ENCODE measurements around the gene ENSA.

ENSA gene

DNA sequence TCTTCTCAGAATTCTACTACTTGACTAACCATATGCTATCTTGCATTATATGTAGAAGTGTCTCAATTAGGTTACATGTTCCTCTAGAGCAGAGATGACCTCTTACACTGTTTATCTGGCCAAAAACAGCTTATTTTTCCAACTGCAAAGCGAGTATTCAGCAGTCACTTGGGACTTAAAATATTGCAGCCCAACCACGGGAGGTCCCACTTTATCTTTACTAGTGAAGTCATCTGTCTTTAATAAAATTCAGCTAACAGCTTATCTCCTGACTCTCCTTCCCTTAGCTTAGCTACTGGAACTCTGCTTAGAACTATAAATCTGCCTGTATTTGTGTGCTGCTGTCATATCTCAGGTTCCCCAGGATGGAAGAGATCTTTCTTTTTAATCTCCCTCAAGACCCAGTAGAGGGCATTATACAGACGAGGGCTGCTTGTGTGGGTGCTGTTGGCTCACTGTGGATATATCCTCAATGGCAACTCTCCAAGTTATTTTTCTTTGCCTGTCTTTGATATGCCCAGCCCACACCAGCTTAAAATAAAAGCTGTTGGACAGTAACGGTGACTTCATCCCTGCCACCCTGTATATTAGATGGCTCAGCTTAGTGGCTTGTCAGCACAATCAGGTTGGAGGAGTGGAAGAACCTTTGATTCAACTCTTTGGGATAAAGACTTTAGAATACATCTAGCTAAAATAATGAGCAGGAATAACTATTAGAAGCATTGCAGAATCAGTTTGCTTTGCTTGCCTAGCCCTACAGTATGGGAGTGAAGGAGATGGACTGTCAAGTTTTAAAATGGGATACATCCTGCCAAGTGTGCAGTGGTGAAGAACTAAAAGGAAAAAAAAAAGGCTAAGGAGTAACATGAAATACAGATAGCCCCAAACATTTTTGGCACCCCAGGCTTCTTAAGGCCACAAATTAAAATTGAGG, 9.6 kb downstream of the ENSA start:
- no peaks in the 10 kb centered on the region for H3K27me3 ChIP-seq (ENCODE audit: insufficient read depth, low read length, poor library complexity, severe bottlenecking)
- H3K79me2 ChIP-seq (ENCODE audit: insufficient read depth, low read length), result no peaks in the 10 kb centered on the region
- no peak overlapping the region for H3K4me2 ChIP-seq (ENCODE audit: low read depth, low read length, poor library complexity, severe bottlenecking)
- H3K4me3 ChIP-seq (ENCODE audit: low read length, poor library complexity, severe bottlenecking), result no peak overlapping the region
- H3K36me3 ChIP-seq (ENCODE audit: insufficient read depth, low read length), result peaks cover 32% of the 10 kb centered on the region; the same call in 1 of the 2 replicates
- TF ChIP-seq EZH2phosphoT487 (IDR thresholded peaks at IDR 0.05; ENCODE audit: borderline replicate concordance) (no peak), CTCF (conservative IDR thresholded peaks at IDR 0.05; ENCODE audit: low read length) (peak; percentile 52)
- no peak overlapping the region for H2AFZ ChIP-seq (ENCODE audit: low read length)
- no peaks in the 10 kb centered on the region for H3K9me3 ChIP-seq (ENCODE audit: insufficient read depth, low read depth, low read length)
- 0 out of 2 replicates have a peak, but pooled peaks cover 3% of the 10 kb centered on the region for H3F3A ChIP-seq (ENCODE audit: low read depth)
- peaks cover 19% of the 10 kb centered on the region for H3K4me1 ChIP-seq (ENCODE audit: insufficient read depth, low read length, poor library complexity, severe bottlenecking)
- H3K9ac ChIP-seq (ENCODE audit: low read depth, low read length, poor library complexity, severe bottlenecking), result no peak overlapping the region
- no peaks in the 10 kb centered on the region for H3K9me2 ChIP-seq (replicated peaks; ENCODE audit: low read depth, low read length)
- peaks cover 10% of the 10 kb centered on the region for H4K20me1 ChIP-seq (ENCODE audit: insufficient read depth, low read length, poor library complexity, severe bottlenecking)

DNA sequence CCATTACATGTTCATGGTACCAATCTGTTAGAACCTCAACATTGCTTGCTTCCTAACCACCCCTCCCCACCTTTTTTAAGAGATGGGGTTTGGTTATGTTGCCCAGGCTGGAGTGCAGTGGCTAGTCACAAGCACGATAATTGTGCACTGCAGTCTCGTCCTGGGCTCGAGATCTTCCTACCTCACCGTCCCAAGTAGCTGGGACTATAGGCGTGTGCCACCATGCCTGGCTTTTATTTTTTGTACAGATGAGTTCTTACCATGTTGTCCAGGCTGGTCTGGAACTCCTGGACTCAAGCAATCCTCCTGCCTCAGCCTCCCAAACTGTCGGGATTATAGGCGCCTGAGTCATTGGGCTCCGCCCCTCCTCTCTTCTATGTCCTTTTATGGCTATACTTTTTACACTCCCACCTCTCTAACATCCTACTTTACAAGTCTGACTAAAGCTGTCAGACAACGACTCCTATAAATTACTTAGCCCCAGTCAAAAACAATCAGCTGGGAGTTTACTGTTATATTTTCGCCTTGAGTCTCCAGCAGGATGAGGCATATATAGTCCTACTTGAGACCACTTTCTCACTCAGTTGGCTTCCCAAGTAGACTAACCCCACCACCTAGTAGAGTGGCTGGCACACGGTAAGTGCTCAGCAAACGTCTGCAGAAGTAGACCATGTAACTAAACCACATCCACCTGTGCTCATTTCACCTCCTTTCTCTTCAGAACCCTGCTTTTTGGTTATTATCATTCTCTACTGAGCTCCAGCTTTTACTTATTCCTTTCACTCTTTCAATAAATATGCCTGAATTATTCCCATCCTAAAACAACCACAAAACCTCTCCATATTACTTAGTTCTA, 13.8 kb downstream of the ENSA start:
- Histone ChIP-seq H3K9ac (ENCODE audit: low read depth, low read length, poor library complexity, severe bottlenecking) (no peak overlapping the region), H2AFZ (ENCODE audit: low read length) (no peak overlapping the region), H4K20me1 (ENCODE audit: insufficient read depth, low read length, poor library complexity, severe bottlenecking) (no peaks in the 10 kb centered on the region), H3K4me2 (ENCODE audit: low read depth, low read length, poor library complexity, severe bottlenecking) (peak overlapping the region; percentile 24), H3K79me2 (ENCODE audit: insufficient read depth, low read length) (no peaks in the 10 kb centered on the region), H3K36me3 (ENCODE audit: insufficient read depth, low read length) (peaks cover 12% of the 10 kb centered on the region; the same call in 1 of the 2 replicates), H3F3A (ENCODE audit: low read depth) (peaks cover 12% of the 10 kb centered on the region; the same call in 1 of the 2 replicates), H3K4me3 (ENCODE audit: low read length, poor library complexity, severe bottlenecking) (no peak overlapping the region), H3K9me2 (replicated peaks; ENCODE audit: low read depth, low read length) (no peaks in the 10 kb centered on the region), H3K9me3 (ENCODE audit: insufficient read depth, low read depth, low read length) (no peaks in the 10 kb centered on the region), H3K4me1 (ENCODE audit: insufficient read depth, low read length, poor library complexity, severe bottlenecking) (peaks cover 44% of the 10 kb centered on the region), H3K27me3 (ENCODE audit: insufficient read depth, low read length, poor library complexity, severe bottlenecking) (no peaks in the 10 kb centered on the region)
- TF ChIP-seq CTCF (conservative IDR thresholded peaks at IDR 0.05; ENCODE audit: low read length) (no peak), EZH2phosphoT487 (IDR thresholded peaks at IDR 0.05; ENCODE audit: borderline replicate concordance) (no peak)

DNA sequence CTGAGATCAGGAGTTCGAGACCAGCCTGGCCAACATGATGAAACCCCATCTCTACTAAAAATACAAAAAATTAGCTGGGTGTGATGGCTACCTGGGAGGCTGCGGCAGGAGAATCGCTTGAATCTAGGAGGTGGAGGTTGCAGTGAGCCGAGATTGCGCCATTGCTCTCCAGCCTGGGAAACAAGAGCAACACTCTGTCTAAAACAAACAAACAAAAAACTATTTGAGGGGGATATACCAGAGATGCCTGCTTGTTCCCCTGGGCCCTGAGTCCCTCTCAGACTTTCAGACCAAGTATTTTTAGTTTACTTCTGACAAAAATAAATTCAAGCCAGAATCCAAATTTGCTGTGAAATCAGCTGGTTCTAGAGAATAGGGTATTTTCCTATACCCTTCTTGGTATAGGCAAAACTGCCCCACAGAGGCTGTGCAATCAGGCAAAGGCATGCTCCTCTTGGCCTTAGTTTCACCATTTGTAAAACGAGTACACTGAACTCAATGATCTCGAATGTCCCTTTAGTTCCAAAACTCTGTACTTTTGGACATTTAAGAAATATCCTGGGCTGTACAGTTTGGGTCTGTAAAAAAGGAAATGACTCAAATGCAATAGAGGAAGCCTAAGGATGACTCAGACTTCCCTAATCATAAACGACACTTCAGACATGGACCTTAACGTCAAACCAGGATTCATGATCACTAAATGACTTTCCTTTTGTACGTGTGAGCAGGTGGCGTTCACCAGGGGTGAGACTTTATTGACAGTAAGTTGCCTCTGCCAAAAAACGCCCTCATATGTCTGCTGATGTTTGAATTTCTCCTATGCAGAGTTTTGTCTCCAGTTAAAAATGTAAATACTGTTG, 16.1 kb downstream of the ENSA start:
- no peak overlapping the region for H2AFZ ChIP-seq (ENCODE audit: low read length)
- no peaks in the 10 kb centered on the region for H4K20me1 ChIP-seq (ENCODE audit: insufficient read depth, low read length, poor library complexity, severe bottlenecking)
- no peaks in the 10 kb centered on the region for H3K9me2 ChIP-seq (replicated peaks; ENCODE audit: low read depth, low read length)
- peaks cover 44% of the 10 kb centered on the region for H3K4me1 ChIP-seq (ENCODE audit: insufficient read depth, low read length, poor library complexity, severe bottlenecking)
- peak overlapping the region; percentile 61 for H3K4me3 ChIP-seq (ENCODE audit: low read length, poor library complexity, severe bottlenecking)
- H3K27me3 ChIP-seq (ENCODE audit: insufficient read depth, low read length, poor library complexity, severe bottlenecking), result no peaks in the 10 kb centered on the region
- H3F3A ChIP-seq (ENCODE audit: low read depth), result peaks cover 12% of the 10 kb centered on the region; the same call in 1 of the 2 replicates
- H3K9me3 ChIP-seq (ENCODE audit: insufficient read depth, low read depth, low read length), result no peaks in the 10 kb centered on the region
- H3K9ac ChIP-seq (ENCODE audit: low read depth, low read length, poor library complexity, severe bottlenecking), result peak overlapping the region; percentile 50
- TF ChIP-seq CTCF (conservative IDR thresholded peaks at IDR 0.05; ENCODE audit: low read length) (no peak), EZH2phosphoT487 (IDR thresholded peaks at IDR 0.05; ENCODE audit: borderline replicate concordance) (no peak)
- no peaks in the 10 kb centered on the region for H3K79me2 ChIP-seq (ENCODE audit: insufficient read depth, low read length)
- peak overlapping the region; percentile 75 for H3K4me2 ChIP-seq (ENCODE audit: low read depth, low read length, poor library complexity, severe bottlenecking)
- no peaks in the 10 kb centered on the region for H3K36me3 ChIP-seq (ENCODE audit: insufficient read depth, low read length)

Data from Loucy (cell line).